Globus pallidus (tissue), 1 donor: ENCODE data around the gene CCKAR.

Source experiments
- DNase-seq: peaks from one replicate; pipeline ENCODE4 v3.0.0-alpha.2; 2015; ENCODE audit warnings: low spot score

The CCKAR gene

DNA sequence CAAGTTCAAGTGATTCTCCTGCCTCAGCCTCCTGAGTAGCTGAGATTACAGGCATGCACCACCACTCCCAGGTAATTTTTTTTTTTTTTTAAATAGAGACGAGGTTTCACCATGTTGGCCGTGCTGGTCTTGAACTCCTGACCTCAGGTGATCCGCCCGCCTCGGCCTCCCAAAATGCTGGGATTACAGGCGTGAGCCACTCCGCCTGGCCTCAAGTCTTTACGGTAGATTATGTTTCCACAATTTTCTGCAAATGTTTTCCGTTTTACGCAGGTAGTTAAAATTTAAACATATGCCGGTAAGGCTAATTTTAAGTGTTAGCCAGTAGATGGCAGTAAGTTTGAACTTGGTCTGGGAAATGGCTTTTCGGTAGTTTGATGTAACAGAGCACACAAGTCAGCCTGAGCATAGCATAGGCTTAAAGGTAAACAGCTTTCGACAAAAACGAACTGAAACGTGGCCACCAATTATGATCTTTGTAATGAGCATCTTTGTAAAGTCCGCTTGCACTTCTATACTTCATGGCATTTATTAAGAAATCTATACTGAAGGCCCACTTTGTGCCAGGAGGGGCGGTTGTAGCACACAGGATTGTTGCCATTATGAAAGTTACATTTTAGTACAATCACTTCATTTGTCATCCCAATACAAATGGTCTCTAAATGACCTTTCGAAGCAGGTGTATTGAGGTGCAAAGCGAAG lies 31.1 kb downstream of the CCKAR start:
- peak; percentile 44 for DNase-seq

DNA sequence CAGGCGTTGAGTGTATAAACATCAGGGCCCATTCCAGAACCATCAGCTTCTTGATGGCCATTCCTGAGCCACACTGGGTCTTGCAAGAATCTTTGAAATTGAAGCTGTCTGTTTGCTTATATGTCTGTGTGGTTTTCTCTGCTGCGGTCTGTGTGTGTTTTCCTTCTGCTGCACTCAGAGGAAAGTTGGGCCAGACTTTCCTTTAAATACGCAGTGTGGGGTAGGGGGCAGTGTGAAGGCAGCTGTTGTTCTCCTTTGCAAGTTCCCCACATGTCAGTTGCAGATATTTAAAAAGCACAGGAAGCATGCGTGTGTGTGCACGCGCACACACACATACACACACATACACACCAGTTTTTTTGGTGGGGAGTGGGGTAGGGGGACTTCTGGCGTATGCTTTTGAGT lies 32.1 kb downstream of the CCKAR start:
- DNase-seq: no peak

DNA sequence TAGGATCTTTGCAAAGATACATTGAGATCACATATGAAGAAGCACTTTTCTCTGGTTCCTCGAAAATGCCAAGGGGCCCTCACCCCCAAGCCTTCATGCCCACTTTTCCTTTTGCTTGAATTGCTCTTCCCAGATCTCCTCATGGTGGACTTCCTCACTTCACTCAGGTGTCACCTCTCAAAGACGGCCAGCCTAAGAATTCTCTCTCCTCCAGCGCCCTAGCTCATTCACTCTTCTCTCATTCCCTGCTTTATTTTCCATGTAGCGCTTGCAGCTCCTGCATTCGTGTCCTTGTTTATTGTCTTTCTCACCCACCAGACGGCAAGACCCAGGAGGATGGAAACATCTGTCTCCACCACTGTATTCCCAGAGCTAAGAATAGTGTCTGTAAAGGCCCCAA lies 32.9 kb downstream of the CCKAR start:
- DNase-seq: no peak

DNA sequence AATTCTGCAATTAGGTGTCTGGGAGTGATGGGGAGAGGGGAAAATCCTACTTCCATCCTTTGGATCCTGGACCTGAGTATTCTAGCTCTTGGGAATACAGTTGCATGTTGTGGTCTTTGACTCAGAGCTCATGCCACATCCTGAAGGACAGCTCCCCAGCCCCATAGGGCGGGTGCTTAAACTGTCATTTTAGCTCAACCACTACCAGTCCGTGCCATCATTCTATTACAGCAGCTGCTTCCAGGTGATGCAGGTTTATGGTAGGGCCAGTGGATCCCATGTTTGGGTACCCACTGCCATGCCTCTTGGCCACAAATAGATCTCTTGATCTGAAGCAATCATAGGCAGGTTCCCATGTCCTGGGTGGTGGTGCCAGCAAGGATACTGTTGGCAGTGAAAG lies 34.7 kb downstream of the CCKAR start:
- DNase-seq: no peak

DNA sequence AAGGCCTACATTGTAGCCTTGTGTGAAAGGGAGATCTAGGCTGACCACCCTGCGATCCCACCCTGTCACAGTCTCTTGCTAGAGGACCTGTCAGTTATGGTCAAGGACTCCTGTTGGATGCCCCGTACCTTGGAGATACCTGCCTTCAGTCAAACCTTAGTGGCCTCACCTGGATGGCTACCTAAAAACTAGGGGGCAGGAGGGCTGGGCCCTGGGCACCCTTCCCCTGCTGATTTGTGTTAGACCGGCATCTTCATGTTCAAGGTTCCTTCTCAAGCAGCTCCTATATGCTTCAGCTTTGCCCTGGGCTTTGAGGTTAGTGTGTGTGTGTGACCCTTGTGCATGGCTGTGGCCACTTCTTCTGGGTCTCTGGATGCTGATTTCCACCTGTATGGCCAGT lies 35.3 kb downstream of the CCKAR start:
- no peak for DNase-seq

DNA sequence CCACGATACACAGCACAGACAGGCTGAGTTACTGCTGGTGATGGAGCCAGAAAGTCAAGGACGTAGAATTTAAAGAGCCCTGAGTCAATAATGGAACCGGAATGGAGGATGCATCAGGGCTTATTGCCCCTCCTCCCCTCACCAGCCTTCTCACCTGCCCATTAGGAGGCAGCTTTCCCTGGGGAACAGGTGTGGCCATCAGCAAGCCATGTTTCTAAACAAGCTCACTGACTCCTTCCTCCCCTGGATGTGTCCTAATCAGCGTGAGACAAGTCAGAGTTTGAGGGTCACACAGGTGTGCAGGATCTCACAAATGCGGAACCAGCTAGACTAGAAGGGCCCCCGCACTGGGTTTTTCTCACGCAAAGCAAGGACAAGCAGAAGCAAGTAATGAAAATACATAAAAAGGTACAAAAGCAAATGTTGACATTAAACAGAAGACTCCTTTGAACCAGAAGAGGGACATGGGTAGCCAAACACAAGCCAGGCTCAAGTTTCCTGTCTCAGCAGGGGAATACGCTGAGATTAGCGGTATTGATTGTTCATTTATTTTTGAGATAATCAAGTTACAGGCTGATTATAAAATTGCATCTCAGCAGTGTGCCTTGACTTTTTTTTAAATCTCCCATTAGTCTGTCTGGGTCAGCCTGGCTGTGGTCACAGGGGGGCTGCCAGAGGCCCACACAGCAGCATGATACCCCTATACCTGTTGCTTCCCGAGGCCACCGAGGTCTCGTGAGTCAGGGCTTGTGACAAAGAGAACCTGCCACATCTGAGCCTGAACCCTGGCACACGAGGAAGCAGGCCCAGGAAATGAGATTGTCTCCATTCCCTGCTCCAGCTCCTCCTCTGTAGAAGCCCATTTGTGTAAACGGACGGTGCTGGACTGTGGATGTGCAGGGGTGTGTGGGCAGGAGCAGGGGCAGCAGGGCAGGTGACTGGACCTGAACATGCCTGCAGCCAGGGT lies 37.4 kb downstream of the CCKAR start:
- DNase-seq: no peak

DNA sequence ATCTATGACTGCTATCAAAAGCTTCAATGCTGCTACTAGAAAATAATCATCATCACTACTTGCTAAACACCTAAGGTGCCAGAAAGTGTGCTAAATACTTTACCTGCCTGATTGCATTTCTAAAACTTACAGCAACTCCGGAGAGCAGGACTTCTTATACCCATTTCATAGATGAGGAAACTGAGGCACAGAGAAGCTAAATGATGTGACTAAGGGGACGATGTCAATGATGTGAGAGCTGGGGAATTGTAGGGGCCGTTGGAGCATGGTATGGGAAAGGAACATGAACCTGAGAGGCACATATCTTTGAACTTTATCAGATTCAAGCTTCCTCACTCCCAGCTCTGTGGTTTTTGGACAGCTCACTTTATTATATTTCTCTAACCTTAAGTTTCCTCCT lies 38.7 kb downstream of the CCKAR start:
- DNase-seq: no peak

DNA sequence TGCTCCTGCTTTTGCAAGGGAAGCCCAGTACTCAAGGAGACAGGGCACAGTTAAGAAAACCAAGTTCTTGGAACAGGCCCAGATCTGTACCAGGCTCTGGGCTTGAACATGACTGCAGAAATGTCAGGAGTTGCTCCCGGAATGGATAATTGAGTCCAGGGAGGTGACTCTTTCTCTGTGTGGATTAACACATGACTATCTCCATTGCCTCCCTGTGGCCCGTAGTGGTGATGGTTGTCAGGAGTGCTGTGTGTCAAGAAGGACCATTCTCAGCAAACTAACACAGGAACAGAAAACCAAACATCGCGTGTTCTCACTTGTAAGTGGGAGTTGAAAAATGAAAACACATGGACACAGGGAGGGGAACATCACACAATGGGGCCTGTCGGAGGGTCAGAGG lies 39.9 kb downstream of the CCKAR start:
- no peak for DNase-seq

DNA sequence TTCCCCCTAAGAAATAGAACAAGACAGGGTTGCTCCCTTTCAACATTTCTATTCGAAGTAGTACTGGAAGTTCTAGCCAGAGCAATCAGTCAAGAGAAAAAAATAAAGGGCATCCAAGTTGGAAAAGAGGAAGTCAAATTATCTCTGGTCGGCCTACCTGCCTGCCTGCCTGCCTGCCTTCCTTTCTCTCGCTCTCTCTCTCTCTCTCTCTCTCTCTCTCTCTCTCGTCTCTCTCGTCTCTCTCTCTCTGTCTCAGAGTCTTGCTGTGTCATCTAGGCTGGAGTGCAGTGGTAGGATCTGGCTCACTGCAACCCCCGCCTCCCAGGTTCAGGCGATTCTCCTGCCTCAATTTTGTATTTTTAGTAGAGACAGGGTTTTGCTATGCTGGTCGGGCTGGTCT lies 42.9 kb downstream of the CCKAR start:
- no peak for DNase-seq

DNA sequence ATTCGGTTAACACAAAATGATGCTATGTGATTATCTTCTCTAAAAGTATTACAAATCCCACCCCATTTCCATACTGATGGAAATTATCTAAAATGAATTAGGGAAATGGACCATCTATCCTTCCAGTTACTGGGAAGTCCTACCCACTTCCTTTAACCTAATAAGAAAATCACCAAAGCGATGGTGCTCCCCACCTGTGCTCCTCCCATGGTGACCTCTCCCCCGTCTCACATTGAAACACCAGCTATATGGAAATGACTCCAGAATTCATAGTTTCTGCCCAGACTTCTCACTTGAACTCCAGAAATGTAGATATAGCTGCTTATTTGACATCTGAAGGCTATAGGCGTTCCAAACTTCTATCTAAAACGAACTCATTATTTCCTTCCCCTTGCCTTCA lies 48.5 kb downstream of the CCKAR start:
- DNase-seq: no peak

DNA sequence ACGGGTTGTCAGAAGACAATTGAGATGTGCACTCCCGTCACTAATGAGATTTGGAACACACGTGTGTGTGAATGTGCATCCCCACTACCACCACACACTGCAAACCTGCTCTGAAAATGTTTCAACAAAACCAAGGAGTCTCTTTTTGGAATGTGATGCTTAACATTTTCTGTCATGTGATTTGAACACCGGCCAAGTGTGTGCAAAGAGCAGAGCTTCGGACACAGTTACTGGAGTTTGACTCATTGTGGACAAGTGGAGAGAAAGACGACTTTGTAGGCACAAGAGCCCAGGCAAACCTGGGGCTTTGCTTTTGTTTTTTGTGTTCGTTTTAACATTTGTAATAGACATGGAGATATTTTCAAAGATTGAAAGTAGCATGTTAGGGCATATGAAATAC lies 49.2 kb downstream of the CCKAR start:
- DNase-seq: no peak

DNA sequence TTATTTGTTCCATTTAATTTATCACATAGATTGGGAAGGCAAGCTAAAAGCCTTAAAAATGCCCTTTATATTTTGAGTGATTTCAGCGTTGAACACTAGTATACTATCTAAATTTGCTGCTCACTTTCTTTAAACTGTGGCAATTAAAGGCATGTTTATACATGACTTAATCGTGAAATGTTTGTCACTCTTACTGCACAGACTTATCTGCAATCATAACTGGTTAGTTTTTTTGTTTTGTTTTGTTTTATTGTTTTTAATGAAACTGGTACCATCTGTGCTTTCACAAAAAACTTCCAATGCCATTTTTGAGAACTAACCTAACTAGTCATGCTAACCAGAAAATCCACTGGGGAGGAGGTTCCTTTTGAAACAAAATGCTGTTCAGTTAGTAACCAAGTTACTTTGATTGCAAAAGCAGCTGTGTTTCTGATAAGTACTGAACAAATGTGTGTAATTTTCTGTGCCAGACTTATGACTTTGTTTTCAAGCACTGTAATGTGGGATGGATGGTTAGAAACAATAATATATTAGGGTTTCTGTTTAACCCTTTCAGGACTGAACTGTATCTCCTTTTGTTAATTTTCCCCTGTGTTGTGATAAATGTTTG lies 56.1 kb downstream of the CCKAR start:
- DNase-seq: no peak

DNA sequence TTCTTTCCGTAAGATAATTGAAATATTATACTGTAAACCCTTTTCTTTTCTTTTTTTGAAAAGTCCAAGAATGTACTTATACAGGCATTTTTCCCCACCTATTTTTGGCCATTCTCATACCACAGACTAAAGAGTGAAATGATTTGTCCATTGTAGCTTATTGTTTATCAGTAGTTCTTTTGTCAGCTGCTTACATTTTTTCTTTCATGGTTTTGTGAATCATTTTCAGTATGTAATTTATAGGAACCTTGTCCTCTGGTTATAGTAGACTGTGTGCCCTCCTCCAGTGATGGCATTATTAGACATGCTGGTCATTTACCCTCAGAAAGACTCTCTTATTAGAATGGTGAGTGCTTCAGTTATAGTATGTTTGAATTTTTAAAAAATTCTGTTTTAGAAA lies 56.7 kb downstream of the CCKAR start:
- DNase-seq: no peak

DNA sequence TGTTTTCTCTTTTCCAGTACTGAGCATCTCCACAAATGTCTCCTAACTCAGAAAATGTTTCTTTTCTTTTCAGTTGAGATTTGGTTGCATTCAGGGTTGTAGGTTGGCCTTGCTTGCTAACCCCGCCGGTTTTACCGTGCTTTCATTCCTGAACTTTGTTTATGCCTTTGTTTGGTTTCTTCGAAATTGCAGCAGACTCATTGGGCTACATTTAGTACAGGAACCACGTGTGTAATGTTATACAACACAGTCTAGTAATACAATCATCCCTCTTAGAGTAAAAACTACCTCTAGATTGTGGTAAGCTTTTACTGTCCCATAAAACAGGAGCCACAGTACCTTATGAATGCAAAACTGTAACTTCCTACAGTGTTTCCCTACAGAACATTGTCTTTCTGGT lies 57.9 kb downstream of the CCKAR start:
- DNase-seq: no peak

DNA sequence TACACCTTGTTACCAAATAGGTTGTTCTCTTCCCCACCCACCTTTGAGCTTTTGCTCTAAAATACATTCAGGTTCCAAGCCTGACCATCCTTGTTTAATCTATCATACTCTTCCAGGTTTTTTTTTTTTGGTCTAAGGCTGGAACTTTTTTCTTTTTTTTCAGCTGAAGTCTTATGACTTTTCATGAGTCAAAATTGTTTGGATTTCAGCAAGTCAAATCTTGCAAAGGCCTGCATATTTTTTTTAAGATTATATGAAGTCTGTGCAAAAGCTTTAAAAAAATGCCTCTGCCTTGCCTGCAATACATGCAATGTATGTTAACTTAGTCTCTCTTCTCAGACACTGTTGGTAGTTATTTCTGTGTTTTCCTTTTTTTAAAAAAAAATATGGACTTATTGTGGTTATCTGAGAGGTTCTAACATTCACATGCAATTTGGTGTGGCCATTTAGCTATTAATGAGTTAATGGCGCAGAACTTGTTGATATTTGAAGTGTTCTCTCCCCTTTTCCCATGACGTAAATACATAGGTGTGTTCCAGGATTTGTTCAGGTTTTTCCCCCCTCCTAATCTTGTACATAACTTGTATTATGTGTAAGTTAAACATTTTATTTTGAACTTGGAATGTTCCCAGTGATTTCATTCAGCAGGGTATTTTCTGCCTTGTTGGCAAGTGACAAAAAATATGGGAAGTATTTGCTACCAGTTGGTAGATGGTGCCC lies 58.7 kb downstream of the CCKAR start:
- no peak for DNase-seq
